ENCODE data around the gene ANKS3. TPM values are rescaled to one million over a fixed set of nuclear protein-coding genes. Genes with fewer than 3 reads are reported as not detected.
A peak's percentile ranks its signal among the peaks of the same experiment; 100 is the strongest.

ANKS3 gene
- polyA plus RNA-seq, 2 of the 4 experiments (the other 2 are of a cell fraction): 22.7 to 27.1 TPM

- DNase-seq (ENCODE audit: low read depth in 1 of 2, low spot score in 1 of 2) (no peak), FAIRE-seq (no peak), ATAC-seq (no peak)
- Histone ChIP-seq H3K4me1 (peaks cover 32% of the 10 kb centered on the region), H3K27ac (peak overlapping the region; percentile 64 to 82; a peak in 5 of 6 replicates), H3K4me2 (peak overlapping the region; percentile 41; the same call in 2 of the 3 replicates), H3K4me3 (no peak overlapping the region), H3K9me3 (no peaks in the 10 kb centered on the region)
- ChIA-PET CTCF (interaction anchor here (1.8 kb wide), 1 partner anchor 26 kb away, joined by 4 read pairs; no protein-coding TSS in a partner anchor), POLR2A (no interaction called here)
- no peak for TF ChIP-seq EHF (CRISPR knock-in tag; IDR thresholded peaks at IDR 0.05)
- TF ChIP-seq, protein P1, sequence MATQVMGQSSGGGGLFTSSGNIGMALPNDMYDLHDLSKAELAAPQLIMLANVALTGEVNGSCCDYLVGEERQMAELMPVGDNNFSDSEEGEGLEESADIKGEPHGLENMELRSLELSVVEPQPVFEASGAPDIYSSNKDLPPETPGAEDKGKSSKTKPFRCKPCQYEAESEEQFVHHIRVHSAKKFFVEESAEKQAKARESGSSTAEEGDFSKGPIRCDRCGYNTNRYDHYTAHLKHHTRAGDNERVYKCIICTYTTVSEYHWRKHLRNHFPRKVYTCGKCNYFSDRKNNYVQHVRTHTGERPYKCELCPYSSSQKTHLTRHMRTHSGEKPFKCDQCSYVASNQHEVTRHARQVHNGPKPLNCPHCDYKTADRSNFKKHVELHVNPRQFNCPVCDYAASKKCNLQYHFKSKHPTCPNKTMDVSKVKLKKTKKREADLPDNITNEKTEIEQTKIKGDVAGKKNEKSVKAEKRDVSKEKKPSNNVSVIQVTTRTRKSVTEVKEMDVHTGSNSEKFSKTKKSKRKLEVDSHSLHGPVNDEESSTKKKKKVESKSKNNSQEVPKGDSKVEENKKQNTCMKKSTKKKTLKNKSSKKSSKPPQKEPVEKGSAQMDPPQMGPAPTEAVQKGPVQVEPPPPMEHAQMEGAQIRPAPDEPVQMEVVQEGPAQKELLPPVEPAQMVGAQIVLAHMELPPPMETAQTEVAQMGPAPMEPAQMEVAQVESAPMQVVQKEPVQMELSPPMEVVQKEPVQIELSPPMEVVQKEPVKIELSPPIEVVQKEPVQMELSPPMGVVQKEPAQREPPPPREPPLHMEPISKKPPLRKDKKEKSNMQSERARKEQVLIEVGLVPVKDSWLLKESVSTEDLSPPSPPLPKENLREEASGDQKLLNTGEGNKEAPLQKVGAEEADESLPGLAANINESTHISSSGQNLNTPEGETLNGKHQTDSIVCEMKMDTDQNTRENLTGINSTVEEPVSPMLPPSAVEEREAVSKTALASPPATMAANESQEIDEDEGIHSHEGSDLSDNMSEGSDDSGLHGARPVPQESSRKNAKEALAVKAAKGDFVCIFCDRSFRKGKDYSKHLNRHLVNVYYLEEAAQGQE (IDR thresholded peaks at IDR 0.05): no peak
- TF ChIP-seq MYC (IDR thresholded peaks at IDR 0.05; ENCODE audit: borderline replicate concordance, low read length): no peak
- no peak for TF ChIP-seq HDAC2 (IDR thresholded peaks at IDR 0.05)
- no peak for TF ChIP-seq NPAS2 (CRISPR knock-in tag; IDR thresholded peaks at IDR 0.05; ENCODE audit: borderline replicate concordance)
- TF ChIP-seq RCOR1 (IDR thresholded peaks at IDR 0.05; ENCODE audit: low read depth, low read length): no peak
- TF ChIP-seq RAD21 (conservative IDR thresholded peaks at IDR 0.05 in 1 of 2, IDR thresholded peaks at IDR 0.05 in 1 of 2): no peak
- no peak for TF ChIP-seq PHF8 (IDR thresholded peaks at IDR 0.05; ENCODE audit: borderline replicate concordance, low read depth)
- no peak for TF ChIP-seq HES2 (IDR thresholded peaks at IDR 0.05)
- no peak for TF ChIP-seq NFE2L2 (conservative IDR thresholded peaks at IDR 0.05; ENCODE audit: low read length)
- no peak for TF ChIP-seq NR3C1 (IDR thresholded peaks at IDR 0.05)
- TF ChIP-seq ZNF302 (CRISPR knock-in tag; IDR thresholded peaks at IDR 0.05): no peak
- TF ChIP-seq BCL3 (IDR thresholded peaks at IDR 0.05): no peak
- TF ChIP-seq USF2 (IDR thresholded peaks at IDR 0.05): no peak
- TF ChIP-seq POLR2AphosphoS2 (conservative IDR thresholded peaks at IDR 0.05; ENCODE audit: low read length): no peak
- no peak for TF ChIP-seq CHD4 (IDR thresholded peaks at IDR 0.05; ENCODE audit: borderline replicate concordance)
- no peak for TF ChIP-seq KDM5A (IDR thresholded peaks at IDR 0.05)
- TF ChIP-seq CBX2 (IDR thresholded peaks at IDR 0.05; ENCODE audit: borderline replicate concordance, low read depth): no peak
- TF ChIP-seq HOXB5 (CRISPR knock-in tag; IDR thresholded peaks at IDR 0.05): no peak
- WGBS (ENCODE audit: missing lambda C conversion rate): 95% methylated on average over 8 of the region's 12 CpGs
Observed at GRCh38 chr16:4654964-4655590, 79.0 kb downstream of the ANKS3 start.

All from A549 (cell line).